Omental fat pad (tissue), 4 donors: Measurements from ENCODE around the gene TRMT2A. TPM values are rescaled to one million over a fixed set of nuclear protein-coding genes. Genes with fewer than 3 reads are reported as not detected.
"Not testable (repeated sequence)": the region's sequence is repeated elsewhere in the genome, so short reads cannot be mapped to it uniquely, and the experiment has no call there.

Experiments
- ATAC-seq: fragments of 150-250 bp; one replicate; pipeline ENCODE4 v1.9.1; 2016; ENCODE audit warnings: mild to moderate bottlenecking, moderate library complexity; ENCODE audit not compliant: low FRiP score
- DNase-seq: peaks from one replicate; pipeline ENCODE4 v3.0.0-alpha.2; 2019; ENCODE audit warnings: low spot score
- total RNA-seq, 4 donors: library from RNA; depleted of rRNA; stranded (reverse); fragments of >200 nt; gene quantifications; one replicate each; pipeline ENCODE4 v1.1.0, GENCODE V29; 2016
- TF ChIP-seq, protein P1 (sequence below), 3 donors: fragments of 450-650 bp; IDR thresholded peaks; one replicate each; pipeline ENCODE4 v1.5.1; 2016 to 2017; ENCODE audit warnings: antibody characterized with exemption in 3 of 3, mild to moderate bottlenecking in 3 of 3, moderate library complexity in 2 of 3

Gene TRMT2A
- total RNA-seq, 4 donors from 2014 or later, result 32.4 to 58.5 (median 49.0) TPM

DNA sequence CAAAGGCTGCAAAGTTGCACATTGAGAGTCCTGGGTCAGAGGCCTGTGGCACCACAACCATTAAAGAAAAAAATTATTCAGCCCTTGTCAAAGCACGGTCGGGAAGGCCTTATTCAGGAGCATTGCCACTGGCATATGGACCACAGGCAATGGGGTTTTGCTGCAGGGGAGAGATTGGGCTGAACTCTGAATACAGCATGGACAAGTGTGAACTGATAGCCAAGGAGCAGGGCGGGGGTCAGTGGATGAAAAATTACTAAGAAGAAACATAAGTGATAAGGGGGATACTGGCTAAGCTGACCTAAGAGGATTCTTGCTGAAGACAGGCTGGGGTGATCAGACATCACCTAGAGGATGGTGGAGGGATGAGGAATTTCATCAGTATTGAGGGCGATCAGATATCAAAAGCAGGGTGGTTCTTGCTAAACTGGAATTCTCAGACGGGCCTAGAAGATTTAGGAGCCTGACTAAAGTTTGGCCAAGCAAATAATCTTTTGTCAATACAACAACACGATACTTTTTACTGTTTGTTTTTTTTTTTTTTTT lies 40.3 kb downstream of the TRMT2A start:
- ATAC-seq (no peak), DNase-seq (no peak)
- TF ChIP-seq, protein P1, sequence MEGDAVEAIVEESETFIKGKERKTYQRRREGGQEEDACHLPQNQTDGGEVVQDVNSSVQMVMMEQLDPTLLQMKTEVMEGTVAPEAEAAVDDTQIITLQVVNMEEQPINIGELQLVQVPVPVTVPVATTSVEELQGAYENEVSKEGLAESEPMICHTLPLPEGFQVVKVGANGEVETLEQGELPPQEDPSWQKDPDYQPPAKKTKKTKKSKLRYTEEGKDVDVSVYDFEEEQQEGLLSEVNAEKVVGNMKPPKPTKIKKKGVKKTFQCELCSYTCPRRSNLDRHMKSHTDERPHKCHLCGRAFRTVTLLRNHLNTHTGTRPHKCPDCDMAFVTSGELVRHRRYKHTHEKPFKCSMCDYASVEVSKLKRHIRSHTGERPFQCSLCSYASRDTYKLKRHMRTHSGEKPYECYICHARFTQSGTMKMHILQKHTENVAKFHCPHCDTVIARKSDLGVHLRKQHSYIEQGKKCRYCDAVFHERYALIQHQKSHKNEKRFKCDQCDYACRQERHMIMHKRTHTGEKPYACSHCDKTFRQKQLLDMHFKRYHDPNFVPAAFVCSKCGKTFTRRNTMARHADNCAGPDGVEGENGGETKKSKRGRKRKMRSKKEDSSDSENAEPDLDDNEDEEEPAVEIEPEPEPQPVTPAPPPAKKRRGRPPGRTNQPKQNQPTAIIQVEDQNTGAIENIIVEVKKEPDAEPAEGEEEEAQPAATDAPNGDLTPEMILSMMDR (IDR thresholded peaks at IDR 0.05), result no peak

DNA sequence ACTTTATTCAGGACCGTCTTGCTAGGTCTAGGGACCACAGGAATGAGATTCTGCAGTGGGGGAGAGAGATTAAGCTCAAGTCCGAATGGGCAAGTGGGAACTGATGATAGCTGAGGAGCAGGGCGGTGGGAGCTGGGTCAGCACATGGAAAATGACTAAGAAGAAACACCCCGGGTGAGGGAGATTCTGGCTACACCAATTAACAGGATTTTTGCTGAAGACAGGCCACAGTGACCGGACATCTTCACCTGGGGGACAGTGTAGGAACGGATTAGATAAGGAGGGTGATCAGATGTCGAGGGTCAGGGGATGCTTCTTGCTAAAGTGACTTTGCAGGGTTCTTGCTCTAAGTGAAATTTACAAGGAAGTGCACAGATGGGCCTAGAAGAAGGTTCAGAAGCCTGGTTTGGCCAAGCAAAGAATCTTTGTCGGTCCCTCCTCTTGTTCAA lies 45.5 kb downstream of the TRMT2A start:
- no peak for DNase-seq

DNA sequence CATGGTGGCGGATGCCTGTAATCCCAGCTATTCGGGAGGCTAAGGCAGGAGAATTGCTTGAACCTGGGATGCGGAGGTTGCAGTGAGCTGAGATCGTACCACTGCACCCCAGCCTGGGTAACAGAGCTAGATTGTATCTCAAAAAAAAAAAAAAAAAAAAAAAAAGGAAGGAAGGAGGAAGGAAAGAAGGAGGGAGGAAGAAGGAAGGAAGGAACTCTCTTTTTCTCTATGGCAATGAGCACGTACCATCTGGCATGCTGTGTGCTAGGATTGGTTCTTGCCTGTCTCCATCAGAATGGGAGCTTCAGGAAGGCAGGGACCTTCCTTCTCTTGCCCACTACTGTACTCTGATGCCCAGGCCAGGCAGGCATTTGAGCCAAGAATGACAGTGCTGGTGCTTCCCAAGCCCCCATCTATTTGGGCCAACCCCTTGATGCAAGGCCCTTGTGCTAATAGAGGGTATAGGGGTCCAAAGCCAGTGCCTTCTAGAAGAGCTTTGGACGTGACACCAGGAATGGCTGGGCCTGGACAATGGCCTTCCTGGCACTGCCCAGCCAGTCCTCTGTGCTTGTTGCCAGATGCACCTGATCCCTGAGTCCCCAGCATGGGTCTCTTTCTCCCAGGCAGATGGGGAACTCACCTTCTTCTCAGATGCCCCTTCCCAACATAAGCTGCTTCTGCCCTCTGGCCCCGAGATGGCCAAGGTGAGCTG lies 47.5 kb downstream of the TRMT2A start:
- TF ChIP-seq, protein P1 (IDR thresholded peaks at IDR 0.05), result no peak
- no peak for ATAC-seq
- DNase-seq, result no peak

More for the DNA sequence above, 45.5 kb downstream of the TRMT2A start:
- TF ChIP-seq, protein P1 (IDR thresholded peaks at IDR 0.05), result no peak
- ATAC-seq, result no peak

DNA sequence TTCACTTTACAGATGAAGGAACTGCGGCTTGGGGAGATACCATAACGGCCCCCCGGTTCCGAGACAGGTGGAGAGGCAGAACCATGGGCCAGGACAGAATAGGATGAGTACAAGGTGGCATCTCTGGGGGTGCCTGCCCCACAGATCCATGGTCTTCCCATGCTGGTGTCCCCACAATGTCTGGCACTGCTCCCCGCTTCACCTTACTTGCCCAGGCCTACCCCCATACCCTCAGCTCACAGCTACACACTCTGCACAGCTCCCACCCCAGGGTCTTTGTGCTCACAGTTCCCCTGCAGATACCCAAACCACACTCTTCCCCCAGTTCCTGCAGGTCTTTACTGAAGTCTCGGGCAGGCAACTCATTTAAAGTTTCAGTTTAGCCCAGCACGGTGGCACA lies 48.4 kb downstream of the TRMT2A start:
- TF ChIP-seq, protein P1 (IDR thresholded peaks at IDR 0.05), result no peak
- no peak for DNase-seq
- ATAC-seq, result peak; percentile 17

DNA sequence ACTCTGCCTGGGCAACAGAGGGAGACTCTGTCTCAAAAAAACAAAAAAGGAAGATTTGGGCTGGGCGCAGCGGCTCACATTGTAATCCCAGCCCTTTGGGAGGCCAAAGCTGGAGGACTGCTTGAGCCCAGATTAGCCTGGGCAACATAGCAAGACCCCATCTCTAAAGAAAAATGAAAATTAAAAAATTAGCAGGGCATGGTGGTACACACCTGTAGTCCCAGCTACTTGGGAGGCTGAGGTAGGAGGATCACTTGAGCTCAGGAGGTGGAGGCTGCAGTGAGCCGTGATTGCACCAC lies 49.7 kb downstream of the TRMT2A start:
- not testable (repeated sequence) for ATAC-seq, DNase-seq

DNA sequence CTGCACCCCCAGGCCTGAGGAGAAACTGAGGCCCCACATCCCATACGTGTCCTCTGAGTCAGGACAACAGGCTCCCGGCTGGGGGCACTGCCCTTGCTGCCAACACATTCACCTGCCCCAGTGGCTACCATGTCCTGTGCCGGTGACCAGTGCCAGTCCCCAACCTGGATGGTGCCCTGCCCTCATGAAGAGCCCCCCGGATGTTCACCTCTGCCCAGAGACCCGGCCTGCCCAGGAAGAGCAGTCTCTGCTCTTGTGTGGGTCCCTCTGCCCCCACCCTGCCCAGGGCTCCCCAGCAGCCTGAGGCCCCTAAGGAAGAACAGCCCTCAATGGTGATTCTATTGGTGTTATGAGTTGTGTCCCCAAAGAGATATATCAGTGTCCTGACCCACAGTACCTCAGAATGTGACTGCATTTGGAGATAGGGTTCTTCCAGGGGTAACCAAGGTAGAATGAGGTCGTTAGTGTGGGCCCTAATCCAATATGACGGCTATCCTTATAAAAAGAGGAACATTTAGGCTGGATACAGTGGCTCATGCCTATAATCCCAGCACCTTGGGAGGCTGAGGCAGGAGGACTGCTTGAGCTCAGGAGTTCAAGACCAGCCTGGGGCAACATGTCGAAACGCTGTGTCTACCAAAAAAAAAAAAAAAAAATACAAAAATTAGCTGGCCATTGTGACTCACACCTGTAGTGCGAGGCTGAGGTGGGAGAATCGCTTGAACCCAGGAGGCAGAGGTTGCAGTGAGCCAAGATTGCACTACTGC lies 50.2 kb downstream of the TRMT2A start:
- ATAC-seq (no peak), DNase-seq (no peak)
- TF ChIP-seq, protein P1 (IDR thresholded peaks at IDR 0.05), result no peak

DNA sequence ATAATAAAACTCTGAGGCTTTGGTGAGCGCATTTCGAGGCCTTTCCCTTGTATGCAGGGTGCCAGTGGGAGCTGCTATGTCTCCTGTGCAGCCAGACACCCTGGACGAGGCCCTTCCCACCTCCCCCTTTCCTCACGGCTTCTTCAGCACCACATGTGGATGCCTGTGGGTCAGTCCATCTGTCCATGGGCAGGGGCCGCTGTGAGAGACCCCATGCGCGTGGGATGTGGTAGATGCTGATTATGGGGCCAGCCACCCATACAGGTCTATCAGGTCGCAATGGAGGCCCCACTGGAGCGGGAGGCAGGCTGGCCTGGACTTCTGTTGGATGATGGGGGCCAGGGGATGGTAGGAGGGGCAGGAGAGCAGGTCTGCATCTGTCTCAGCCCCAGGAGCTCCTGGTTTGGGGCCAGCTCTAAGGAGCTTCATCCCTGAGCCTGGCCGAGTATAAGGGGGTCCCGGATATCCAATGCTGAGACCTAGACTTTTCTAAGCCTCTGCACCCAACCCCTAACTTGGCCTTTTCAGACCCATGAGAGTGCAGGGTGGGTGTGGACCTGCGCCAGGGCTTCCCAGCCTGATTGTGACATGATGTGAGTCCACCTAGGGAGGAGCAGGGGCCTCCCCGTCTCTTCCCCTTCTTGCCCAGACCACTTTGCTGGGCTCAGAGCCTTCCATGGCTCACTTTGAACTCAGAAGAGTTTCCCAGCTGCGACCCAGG lies 51.0 kb downstream of the TRMT2A start:
- TF ChIP-seq, protein P1 (IDR thresholded peaks at IDR 0.05), result no peak
- no peak for DNase-seq
- ATAC-seq, result no peak
